Hematopoietic multipotent progenitor cell treated with erythropoietin and hydrocortisone succinate and interleukin-3 and kit ligand, for 17 days (in vitro differentiated cells): ENCODE data around the gene SHC4.
A peak's percentile ranks its signal among the peaks of the same experiment; 100 is the strongest.
"Not testable (repeated sequence)": the region's sequence is repeated elsewhere in the genome, so short reads cannot be mapped to it uniquely, and the experiment has no call there.

Experiments
- DNase-seq: peaks from one replicate; pipeline ENCODE4 v3.0.0-alpha.2; 2015; ENCODE audit warnings: low spot score

Gene SHC4

DNA sequence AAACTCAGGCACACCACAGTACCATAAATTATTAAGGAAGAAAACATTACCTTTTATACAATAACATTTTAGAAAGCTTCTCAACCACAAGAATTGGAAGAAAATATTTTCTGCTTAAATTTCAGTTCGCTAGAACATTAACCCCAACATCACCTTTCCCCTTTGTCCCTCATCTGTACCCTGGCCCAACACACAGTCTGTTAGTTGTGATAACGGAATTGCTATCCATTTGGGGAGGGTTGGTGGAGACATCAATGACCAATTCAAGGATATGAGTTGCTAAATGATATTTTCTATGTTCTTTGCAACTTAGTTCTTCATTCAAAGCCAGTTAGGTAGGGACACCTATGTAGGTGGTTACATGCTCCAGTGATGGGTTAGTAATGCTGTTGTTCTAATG is 80.0 kb downstream of the SHC4 start:
- DNase-seq: no peak

DNA sequence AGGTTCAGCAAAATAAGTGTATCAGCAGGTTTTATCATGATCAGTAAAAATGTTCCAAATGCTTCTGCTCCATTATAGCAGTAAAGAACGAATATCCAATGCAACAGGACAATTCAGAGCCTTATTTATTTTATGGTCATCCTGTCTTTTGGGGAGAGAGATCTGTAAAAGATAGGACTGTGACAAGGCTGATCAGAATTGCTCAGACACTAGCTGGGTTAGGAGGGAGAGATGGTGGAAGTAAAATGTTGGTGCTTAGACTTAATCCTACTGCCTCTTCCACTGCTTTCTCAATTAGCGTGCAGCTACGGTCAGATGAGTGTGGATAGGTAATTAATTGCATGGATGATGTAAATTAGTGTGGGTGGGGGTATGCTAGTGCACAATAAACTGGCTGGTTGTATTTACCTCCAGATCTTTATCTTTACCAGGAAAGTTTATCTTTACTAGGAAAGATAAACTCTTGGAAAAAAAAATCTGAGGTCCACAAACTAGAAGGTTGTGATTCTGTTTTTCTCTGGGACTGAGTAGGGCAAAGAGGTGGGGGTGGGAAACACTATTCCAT is 83.6 kb downstream of the SHC4 start:
- no peak for DNase-seq

DNA sequence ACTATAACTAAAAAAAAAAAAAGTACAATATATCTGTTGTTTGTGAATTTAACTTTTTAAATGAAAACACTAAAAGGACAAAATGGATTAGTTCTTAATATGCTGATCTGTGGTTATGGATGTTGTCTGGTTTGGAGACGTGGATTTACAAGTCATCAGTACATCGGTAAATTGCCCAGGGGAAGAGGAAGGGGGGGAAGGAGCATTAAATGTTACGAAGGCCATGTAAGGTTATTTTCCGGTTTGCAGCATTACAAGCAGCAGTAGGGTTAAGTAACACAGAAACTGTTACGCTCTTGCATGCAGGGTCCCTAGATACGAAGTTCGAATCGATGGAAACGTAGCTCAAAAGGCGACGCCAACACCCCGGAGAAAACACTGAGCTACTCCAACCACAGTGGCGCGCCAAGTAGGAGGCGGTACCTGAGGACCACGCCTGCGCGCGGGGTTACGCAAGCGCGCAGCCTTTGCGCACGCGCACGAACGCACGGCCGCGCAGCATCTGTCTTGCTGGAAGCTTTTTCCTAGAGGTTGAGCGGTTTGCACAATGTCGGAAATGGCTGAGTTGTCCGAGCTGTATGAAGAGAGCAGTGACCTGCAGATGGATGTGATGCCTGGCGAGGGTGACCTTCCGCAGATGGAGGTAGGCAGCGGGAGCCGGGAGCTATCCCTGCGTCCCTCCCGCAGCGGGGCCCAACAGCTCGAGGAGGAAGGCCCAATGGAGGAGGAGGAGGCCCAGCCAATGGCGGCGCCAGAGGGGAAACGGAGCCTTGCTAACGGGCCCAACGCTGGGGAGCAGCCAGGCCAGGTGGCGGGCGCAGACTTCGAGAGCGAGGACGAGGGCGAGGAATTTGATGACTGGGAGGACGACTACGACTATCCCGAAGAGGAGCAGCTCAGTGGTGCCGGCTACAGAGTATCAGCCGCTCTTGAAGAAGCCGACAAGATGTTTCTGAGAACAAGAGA is 85.8 kb downstream of the SHC4 start, which contains the start of gene EID1:
Gene EID1 (plus strand): TSS at position 505 of the 966 bp plus-strand sequence. CDS start 43 bp downstream, at position 548.
- DNase-seq: peak; percentile 96

DNA sequence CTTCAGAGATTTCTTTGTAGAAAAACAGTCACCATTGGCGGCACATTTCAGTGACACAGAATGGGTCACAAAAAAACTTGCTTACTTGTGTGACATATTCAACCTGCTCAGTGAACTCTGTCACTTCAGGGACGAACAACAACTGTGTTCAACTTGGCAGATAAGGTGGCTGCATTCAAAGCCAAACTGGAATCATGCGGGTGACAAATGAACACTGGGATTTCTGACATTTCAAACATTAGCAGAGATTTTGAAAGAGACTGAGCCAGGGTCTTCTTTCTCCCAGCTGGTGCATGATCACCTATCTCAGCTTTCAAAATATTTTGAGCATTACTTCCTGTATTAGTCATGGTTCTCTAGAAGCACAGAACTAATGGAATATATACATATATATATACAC is 87.7 kb downstream of the SHC4 start:
- DNase-seq: no peak

DNA sequence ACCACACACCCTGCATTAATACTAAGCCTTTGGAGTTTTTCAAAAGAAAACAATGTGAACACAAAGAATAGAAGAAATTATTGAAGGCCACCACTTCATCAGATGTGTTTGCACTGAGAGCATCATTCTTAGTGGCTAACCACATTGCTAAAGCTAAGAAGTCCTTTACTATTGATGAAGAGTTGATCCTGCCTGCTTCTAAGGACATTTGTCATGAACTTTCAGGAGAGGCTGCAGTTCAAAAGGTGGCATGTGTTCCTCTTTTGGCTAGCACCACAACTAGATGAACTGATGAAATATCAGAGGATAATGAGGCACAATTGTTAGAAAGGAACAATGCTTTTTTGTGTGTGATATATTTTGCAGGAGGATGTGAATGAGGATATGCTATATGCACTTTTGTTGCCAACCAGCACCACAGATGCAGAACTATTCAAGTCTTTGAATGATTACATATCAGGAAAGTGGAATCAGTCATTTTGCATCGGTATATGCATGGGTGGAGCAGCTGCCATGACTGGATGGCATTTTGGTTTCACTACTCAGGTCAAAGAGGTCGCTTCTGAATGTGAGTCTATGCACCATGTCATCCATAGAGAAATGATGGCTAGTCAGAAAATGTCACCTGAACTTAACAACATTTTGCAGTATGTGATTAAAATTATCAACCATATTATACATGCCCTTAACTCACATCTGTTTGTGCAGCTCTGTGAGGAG is 88.3 kb downstream of the SHC4 start:
- DNase-seq: no peak

DNA sequence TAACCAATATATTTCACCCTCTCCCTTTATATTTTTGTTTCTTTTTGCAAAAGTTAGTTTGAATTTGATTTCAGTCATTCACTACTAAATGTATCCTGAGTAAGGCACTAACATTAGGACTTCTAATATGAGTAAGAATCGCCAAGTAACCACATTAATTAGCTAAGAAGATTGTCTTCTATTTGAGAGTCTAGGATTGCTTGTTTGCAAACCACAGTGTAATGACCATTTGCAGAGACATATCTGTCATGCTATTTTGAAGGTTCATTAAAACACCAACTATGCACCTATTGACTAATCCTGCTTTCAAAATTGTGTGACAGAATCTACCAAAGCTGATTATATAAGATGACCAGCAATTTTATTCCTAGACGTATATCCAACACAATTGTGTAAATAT is 91.1 kb downstream of the SHC4 start:
- no peak for DNase-seq

DNA sequence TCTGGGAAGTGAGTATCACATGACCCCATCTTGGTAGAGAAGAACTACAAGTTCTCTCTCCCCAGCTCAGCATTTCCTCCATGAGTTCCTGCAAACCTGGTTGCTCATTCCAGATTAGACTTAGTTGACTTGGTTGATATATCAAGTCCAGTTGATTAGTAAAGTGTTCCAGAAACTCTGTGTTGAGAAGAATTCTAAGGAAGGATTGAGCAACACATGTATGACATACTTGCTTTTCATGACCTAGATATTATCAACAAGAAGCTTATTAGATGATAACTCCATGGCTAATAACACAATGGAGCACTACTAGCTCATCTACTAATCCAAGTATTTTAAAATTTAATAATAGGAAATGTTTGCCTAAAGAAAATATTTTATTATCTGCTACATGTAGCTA is 92.2 kb downstream of the SHC4 start:
- DNase-seq: no peak

DNA sequence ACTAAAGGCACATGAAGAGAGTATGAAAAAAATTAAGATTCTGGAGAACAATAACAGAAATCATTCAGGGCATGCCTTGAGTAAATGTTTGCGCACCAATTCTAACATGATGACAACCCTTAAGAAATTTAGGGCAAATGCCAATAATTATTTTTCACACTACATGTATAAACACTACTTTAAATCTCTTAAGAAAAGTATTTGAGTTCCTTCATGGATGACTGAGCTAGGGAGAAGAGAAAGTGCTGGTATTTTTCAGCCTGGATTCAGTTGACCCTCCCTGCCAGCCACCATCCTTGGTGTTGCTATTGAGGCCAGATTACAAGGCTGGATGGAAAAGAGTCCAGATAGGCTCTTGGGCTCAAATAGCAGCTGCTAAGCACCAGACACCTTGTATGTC is 93.8 kb downstream of the SHC4 start:
- no peak for DNase-seq

DNA sequence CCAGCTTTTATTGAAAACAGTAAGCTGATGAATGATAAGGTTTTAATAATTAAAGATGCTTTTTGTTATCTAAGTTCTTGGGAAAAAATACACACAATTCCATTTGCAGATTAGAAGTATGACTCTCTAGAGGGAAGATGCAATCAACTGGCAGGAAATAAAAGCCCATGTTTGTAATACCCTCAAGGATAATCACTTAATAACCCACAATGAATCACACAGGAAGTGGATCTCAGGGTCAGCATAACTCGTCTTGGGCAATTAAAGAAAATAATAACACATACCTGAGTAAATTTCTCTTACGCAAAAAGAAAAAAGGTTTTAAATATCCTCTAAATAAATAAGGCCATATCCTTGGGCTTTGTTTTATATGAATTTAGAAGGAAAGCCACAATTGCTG is 95.2 kb downstream of the SHC4 start:
- DNase-seq: no peak

DNA sequence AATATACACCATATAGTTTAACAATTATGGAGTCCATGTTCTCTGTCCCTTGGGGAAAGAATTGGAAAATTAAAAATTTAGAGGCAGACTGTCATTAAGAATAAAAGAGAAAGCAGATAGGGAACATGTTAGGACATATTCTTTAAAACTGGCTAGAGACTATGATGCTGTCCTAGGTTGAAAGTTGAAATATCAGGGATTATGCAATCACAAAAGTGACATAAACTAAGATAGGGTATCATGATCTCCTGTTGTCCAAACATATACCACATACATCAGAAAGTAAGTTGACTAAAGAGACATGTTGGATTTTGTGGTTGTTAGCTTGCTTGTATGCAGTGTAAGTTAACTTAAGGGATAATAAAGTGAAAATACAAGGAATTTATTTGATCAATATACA is 95.7 kb downstream of the SHC4 start:
- no peak for DNase-seq

DNA sequence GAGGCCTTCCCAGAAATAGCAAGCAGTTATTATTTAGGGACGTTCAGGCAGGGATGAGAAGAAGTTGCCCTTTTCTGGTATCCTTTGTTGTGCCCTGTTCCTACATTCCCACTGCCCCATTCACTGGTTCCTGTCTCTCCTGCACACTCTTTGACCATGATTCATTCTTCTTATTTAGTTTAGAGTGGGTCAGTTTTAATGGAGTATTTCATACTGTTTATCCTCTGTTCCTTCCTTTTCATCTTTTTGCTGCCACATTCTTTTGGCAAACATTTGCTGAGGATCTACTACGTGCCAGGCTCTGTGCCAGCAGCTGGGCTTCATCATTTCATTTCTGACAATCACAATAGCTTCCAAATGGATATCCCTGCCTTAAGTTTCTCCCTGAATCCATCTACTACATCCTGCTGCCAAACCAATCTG is 97.6 kb downstream of the SHC4 start:
- DNase-seq: no peak

DNA sequence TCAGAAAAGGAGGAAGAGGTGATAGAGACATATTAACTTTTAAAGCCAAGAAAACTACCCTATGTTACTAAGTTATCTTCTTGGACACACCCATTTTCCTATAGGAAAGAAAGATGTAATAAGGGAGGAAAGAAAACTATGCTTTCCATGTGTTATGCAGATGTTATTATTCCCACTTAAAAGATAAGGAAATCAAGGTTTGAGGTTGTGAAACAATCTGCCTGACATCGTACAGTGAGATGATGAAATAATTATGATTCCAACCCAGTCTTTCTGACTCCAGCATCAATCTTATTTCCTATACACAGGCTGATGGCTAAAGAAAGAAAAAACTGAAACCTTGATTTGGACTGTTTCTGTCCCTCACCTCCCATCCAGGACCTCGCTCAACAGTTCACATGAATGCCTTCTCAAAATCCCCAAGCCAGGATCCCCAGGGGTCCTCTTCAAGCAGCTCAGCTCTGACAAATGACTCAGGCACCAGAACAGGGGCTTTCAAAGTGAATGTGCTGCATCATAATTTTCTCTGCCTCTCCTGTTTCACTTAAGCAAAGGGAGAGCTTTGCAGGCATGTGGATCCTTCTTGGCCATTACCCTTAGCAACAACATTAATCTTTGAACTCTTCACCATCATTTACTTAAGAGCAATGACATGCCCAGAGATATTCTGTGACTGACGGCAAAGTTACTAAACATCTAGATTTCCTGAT is 98.2 kb downstream of the SHC4 start:
- DNase-seq: no peak

DNA sequence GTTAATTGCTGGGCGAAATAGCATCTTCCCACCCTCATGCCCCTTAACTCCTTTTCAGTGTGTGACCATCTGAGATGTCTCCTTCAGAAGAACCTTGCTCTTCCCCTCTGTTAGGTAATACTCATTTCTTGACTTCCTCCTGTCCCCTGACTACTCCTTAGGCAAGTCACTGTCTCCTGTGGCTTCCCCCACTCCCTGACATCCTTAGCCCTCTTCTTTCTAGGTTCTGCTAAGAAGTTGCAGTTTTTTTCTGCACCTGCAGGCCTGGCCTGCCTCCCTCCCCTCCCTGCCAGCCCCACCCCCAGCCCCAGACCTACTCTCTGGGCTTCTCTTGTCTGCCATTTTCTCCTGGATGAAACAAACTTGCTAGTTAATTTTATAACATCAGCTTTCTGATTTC is 101.0 kb downstream of the SHC4 start:
- DNase-seq: no peak

DNA sequence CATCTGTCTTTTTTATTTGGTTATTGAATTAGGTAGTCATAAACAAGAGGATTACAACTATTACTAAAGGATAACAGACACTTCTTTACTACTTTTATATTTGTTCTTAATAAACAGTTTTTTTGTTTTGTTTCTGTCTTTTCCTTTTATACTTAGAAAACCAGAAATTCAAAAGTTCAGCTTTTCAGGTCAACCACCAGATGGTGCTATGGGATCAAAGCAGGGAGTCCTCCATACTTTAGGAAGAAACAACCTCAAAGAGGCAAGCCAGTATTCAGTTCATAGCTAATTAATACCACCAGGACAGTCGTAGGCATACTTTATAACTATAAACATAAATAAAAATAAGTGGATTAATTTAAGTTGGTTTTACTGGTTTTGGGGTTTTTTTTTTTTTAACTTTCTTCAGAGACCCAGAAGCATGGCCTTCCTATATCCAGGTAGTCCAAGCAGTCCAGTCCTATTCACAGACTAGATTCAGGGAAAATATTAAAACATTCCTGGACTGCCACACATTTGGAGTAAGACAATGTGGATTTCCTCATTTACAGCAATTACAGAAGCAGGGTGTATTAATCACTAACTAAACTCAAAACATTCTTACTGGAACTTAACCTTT is 101.8 kb downstream of the SHC4 start:
- peak; percentile 87 for DNase-seq

DNA sequence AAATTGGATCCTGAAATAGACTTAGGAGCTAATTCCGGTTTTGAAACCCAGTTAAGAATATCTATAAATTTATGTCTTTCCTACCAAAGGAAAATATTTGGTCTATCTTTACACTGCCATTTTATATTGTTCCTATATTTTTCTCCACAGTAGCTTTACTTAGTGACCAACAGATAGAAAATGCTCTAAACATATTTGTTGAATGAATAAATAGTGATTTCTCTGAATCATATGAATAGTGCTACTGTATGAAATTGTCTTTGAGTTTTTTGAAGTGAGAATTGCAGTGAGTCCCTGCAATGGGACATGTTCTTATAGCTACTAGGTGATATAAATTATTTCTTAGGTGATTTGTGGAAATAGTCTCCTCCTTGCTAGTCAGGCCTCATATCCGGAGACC is 104.3 kb downstream of the SHC4 start:
- DNase-seq: peak; percentile 20

DNA sequence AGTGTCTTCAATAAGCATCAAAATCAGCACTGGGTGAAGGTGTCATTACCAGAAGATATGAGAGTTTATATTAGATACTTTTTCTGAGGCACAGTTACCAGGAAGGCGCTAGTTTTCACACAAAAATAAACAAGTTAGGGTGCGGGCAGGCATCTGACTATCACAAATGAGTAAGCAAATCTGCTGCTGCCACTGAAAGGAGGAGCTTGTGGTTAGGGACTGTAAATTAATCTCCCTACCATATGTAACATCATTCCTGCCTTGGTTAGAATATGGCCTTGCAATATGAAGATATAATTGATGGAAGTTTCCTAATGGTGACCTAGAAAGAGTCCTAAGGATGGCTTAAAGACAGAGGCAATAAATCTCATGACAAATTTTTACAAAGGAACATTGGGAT is 105.3 kb downstream of the SHC4 start:
- DNase-seq: peak; percentile 89

DNA sequence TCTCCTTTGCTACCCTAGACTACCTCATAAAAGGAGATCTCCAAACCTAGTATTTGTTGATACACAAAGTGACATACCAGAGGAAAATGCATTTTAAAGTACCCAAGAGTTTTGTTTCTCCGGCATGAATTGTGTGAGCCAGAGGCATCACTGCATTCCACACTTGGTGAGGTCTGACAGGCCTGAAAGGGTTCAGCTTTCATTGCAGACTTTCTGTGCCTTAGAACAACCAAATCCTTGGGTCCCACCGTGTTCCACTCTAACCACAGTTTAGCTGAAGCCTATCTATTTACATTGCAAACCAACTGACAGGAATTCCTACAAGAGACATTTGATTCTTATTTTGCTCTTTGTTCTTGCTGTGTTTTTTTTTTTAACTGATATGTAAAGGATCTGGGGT is 106.8 kb downstream of the SHC4 start:
- DNase-seq: peak; percentile 19

DNA sequence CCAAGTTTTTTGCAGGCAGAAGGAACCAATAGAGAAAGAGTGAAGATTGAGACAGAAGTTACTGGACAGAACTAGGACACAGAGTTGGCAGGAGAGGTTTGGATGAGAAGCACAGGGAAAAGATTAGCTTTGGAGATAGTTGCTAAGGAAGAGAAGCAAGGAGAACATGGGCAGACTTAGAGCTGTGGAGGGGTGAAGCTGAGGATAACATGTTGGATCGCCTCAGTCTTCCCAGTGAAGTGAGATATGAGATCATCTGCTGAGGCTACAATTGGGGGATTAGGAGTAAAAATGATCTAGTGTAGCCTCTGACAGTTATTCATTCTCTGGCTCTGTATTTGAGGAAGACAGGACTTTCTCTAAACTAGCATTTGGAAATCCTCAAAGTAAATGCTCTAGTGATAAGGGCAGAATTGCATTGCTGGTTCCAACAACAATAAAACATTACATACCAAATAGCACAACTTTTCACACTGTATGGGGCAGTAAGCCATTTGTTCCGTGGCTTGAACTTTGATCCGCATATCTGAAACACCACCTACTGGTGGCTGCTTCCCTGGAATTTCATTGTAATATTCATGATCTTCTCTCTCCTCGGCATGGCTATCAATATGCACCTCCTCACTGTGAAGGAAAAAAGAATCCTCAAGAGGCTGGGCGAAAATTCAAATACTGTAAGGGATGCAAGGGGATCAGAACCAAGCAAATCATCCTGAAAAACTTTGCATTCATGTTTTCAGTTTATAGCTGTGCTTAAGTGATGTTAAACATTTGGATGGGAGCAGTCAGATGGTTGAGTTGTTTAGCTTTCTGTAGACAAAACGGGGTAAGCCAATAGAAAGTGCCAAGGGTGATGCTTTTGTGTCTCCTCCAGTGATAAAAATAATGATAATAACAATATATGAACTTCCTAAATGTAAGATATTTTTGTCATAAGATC is 107.9 kb downstream of the SHC4 start:
- DNase-seq: peak; percentile 60

DNA sequence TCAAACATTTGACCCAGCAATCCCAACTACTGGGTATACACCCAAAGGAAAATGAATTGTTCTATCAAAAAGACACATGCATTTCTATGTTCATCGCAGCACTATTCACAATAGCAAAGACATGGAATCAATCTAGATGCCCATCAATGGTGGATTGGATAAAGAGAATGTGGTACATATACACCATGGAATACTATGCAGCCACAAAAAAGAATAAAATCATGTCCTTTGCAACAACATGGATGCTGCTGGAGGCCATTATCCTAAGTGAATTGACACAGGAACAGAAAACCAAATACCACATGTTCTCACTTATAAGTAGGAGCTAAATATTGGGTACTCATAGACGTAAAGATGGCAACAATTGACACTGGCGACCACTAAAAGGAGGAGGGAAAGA is 109.3 kb downstream of the SHC4 start:
- not testable (repeated sequence) for DNase-seq

DNA sequence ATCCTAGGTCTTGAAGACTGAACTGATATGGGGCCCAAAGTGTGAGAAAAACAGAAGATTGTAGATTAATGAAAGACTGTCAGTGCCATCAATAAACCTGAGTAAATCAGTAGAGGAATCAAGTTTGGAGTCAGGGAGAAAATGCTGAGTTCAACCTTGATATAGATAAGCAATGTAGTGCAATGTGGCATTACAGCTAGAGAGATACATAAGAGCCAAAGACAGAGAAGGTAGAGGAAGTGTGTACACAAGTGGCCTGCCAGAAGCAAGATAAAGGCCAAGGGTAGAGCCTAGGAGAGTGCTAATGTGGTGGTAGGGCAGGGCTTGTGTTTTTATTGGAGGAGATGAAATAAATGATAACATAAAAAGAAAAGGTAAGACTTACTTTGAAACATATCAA is 111.8 kb downstream of the SHC4 start:
- DNase-seq: peak; percentile 17

DNA sequence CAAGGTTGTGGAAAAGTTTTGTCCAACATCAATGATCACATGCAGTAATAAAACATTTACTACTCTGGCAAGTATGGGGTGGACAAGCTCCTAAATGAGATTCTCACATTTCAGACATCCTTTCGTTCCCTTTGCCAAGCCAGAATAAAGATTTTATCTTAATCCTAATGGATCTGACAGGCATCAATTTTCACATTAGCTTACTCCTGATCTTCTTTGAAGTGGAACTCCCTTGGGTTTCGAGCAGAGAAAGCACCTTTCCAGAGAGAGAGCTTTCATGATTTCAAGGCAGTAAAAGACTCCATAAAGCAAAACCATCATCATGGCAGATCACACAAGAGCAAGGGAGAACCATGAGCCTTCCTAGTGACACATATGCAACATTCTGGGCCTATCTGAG is 113.1 kb downstream of the SHC4 start:
- DNase-seq: no peak
